ENCODE results near the gene SERPINB10. TPM values are rescaled to one million over a fixed set of nuclear protein-coding genes. Genes with fewer than 3 reads are reported as not detected.
"Not testable (repeated sequence)": the region's sequence is repeated elsewhere in the genome, so short reads cannot be mapped to it uniquely, and the experiment has no call there.

Gene SERPINB10
- total and polyA plus RNA-seq, 2 experiments from 2014 or later = 0.93 TPM; not detected in 1

DNA sequence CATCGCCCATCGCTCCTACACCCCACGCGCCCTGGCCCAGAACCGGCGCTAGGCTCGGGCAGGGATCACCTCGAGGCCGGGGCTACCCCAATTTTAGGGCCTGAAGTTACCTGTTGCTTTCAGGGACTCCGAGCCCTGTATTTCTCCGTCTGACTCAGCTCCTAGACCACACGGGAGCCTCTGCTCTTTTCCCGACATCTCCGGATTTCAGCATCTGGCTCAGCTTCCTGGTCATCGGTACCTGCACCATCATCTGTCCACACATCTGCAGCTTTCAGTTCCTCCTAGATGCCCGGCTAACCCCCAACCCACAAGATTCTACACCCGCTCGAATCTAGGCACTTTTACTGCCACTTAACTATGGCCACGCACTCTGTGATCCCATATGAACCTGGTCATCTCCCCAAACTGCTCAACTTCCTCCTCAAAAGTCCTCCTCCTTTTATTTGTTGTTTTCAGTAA lies 29.2 kb downstream of the SERPINB10 start:
- Histone ChIP-seq H2AFZ (peak overlapping the region; percentile 99), H3K27ac (no peak overlapping the region), H3K79me2 (no peaks in the 10 kb centered on the region), H3K4me1 (ENCODE audit: insufficient read depth) (peaks cover 3% of the 10 kb centered on the region), H3K27me3 (peaks cover 22% of the 10 kb centered on the region), H3K9me3 (ENCODE audit: low read depth) (no peaks in the 10 kb centered on the region), H3K36me3 (replicated peaks; ENCODE audit: insufficient read depth, low read depth) (no peaks in the 10 kb centered on the region), H3K9me2 (replicated peaks; ENCODE audit: insufficient read depth) (no peaks in the 10 kb centered on the region), H3K4me2 (peak overlapping the region; percentile 98), H4K20me1 (ENCODE audit: insufficient read depth, poor library complexity, severe bottlenecking) (no peaks in the 10 kb centered on the region), H3K4me3 (peak overlapping the region; percentile 17)
- DNase-seq (ENCODE audit: low spot score) = no peak
- WGBS (ENCODE audit: low lambda C conversion rate, missing lambda C conversion rate) = 57% methylated on average over 19 of the region's 19 CpGs
- no peak for TF ChIP-seq EZH2 (IDR thresholded peaks at IDR 0.05; ENCODE audit: borderline replicate concordance)
- no peak for TF ChIP-seq EZH2phosphoT487 (IDR thresholded peaks at IDR 0.05; ENCODE audit: low read depth, severe bottlenecking, unreplicated experiment)
- TF ChIP-seq, protein P1, sequence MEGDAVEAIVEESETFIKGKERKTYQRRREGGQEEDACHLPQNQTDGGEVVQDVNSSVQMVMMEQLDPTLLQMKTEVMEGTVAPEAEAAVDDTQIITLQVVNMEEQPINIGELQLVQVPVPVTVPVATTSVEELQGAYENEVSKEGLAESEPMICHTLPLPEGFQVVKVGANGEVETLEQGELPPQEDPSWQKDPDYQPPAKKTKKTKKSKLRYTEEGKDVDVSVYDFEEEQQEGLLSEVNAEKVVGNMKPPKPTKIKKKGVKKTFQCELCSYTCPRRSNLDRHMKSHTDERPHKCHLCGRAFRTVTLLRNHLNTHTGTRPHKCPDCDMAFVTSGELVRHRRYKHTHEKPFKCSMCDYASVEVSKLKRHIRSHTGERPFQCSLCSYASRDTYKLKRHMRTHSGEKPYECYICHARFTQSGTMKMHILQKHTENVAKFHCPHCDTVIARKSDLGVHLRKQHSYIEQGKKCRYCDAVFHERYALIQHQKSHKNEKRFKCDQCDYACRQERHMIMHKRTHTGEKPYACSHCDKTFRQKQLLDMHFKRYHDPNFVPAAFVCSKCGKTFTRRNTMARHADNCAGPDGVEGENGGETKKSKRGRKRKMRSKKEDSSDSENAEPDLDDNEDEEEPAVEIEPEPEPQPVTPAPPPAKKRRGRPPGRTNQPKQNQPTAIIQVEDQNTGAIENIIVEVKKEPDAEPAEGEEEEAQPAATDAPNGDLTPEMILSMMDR (IDR thresholded peaks at IDR 0.05; ENCODE audit: poor library complexity) = no peak

DNA sequence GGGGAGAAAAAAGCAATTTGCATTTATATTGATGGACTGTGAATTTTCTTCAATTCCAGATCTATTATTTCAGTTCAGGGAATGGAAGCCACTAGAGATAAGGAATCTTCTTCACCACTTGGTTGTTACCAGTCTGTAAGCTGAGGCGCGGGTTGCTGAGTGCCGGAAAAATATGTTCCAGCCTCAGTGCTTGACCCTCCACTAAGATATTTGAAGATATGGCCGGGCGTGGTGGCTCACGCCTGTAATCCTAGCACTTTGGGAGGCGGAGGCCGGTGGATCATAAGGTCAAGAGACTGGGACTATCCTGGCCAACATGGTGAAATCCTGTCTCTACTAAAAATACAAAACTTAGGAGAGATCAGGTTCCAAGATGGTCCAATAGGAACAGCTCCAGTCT lies 32.2 kb downstream of the SERPINB10 start:
- H3K9me2 ChIP-seq (replicated peaks; ENCODE audit: insufficient read depth) = no peaks in the 10 kb centered on the region
- DNase-seq (ENCODE audit: low spot score) = no peak
- 95% methylated on average over 8 of the region's 8 CpGs for WGBS (ENCODE audit: low lambda C conversion rate, missing lambda C conversion rate)
- no peak overlapping the region for H3K27ac ChIP-seq
- no peaks in the 10 kb centered on the region for H3K79me2 ChIP-seq
- H3K27me3 ChIP-seq = peaks cover 18% of the 10 kb centered on the region
- TF ChIP-seq EZH2 (IDR thresholded peaks at IDR 0.05; ENCODE audit: borderline replicate concordance) (no peak), EZH2phosphoT487 (IDR thresholded peaks at IDR 0.05; ENCODE audit: low read depth, severe bottlenecking, unreplicated experiment) (no peak)
- TF ChIP-seq, protein P1 (IDR thresholded peaks at IDR 0.05; ENCODE audit: poor library complexity) = no peak
- H3K9me3 ChIP-seq (ENCODE audit: low read depth) = no peaks in the 10 kb centered on the region
- H3K4me2 ChIP-seq = no peak overlapping the region
- H3K4me3 ChIP-seq = no peak overlapping the region
- no peaks in the 10 kb centered on the region for H3K36me3 ChIP-seq (replicated peaks; ENCODE audit: insufficient read depth, low read depth)
- no peaks in the 10 kb centered on the region for H4K20me1 ChIP-seq (ENCODE audit: insufficient read depth, poor library complexity, severe bottlenecking)
- peaks cover 3% of the 10 kb centered on the region for H3K4me1 ChIP-seq (ENCODE audit: insufficient read depth)
- H2AFZ ChIP-seq = no peak overlapping the region

DNA sequence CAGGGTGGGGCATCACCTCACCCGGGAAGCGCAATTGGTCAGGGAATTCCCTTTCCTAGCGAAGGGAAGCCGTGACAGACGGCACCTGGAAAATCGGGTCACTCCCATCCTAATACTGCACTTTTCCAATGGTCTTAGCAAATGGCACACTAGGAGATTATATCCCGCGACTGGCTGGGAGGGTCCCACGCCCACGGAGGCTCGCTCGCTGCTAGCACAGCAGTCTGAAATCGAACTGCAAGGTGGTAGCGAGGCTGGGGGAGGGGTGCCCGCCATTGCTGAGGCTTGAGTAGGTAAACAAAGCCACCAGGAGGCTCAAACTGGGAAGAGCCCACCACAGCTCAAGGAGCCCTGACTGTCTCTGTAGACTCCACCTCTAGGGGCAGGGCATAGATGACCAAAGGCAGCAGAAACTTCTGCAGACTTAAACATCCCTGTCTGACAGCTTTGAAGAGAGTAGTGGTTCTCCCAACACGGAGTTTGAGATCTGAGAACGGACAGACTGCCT lies 32.8 kb downstream of the SERPINB10 start:
- H2AFZ ChIP-seq, H3K79me2 ChIP-seq: not testable (repeated sequence)
- 81% methylated on average over 17 of the region's 17 CpGs for WGBS (ENCODE audit: low lambda C conversion rate, missing lambda C conversion rate)

DNA sequence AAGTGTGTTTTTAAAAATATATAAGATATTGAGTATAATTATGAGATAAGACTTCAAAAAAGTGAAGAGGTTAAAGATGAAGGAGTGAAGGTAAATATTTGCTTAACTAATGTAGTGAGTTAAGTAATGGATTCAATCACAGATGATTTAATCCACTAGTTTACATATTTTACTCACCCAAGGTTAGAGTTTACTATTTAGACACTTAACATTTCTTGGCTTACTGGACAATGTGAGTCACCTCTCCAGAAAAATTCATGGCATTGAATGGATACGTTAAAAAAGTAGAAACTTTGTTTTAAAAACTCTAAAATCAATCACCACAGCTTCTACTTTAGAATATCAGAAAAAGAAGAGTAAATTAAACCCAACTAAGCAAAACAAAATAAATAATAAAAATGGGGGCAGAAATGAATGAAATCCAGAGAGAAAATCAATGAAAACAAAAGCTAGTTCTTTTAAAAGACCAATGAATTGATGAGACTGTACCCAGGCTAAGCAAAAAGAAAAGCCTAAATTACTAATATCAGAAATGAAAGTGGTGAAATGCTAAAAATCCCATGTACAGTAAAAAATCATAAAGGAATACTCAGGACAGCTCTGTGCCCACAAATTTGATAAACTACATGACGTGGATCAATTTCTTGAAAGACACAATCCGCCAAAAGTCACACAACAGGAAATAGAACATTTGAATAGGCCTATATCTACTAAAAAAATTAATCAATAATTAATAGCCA lies 39.5 kb downstream of the SERPINB10 start:
- Histone ChIP-seq H3K27ac (no peak overlapping the region), H3K4me2 (no peak overlapping the region), H3K9me3 (ENCODE audit: low read depth) (peaks cover 5% of the 10 kb centered on the region), H3K4me1 (ENCODE audit: insufficient read depth) (no peaks in the 10 kb centered on the region), H4K20me1 (ENCODE audit: insufficient read depth, poor library complexity, severe bottlenecking) (no peaks in the 10 kb centered on the region), H3K36me3 (replicated peaks; ENCODE audit: insufficient read depth, low read depth) (no peaks in the 10 kb centered on the region), H3K79me2 (no peaks in the 10 kb centered on the region), H3K9me2 (replicated peaks; ENCODE audit: insufficient read depth) (no peaks in the 10 kb centered on the region), H3K27me3 (no peaks in the 10 kb centered on the region), H2AFZ (no peak overlapping the region), H3K4me3 (no peak overlapping the region)
- TF ChIP-seq EZH2 (IDR thresholded peaks at IDR 0.05; ENCODE audit: borderline replicate concordance) = no peak
- TF ChIP-seq, protein P1 (IDR thresholded peaks at IDR 0.05; ENCODE audit: poor library complexity) = no peak
- no peak for TF ChIP-seq EZH2phosphoT487 (IDR thresholded peaks at IDR 0.05; ENCODE audit: low read depth, severe bottlenecking, unreplicated experiment)
- 89% methylated on average over 3 of the region's 3 CpGs for WGBS (ENCODE audit: low lambda C conversion rate, missing lambda C conversion rate)
- no peak for DNase-seq (ENCODE audit: low spot score)

More for the DNA sequence above, 32.8 kb downstream of the SERPINB10 start:
- H3K36me3 ChIP-seq (replicated peaks; ENCODE audit: insufficient read depth, low read depth); H3K9me2 ChIP-seq (replicated peaks; ENCODE audit: insufficient read depth); H3K4me2 ChIP-seq; DNase-seq (ENCODE audit: low spot score); H3K27ac ChIP-seq; H4K20me1 ChIP-seq (ENCODE audit: insufficient read depth, poor library complexity, severe bottlenecking); H3K4me1 ChIP-seq (ENCODE audit: insufficient read depth); H3K9me3 ChIP-seq (ENCODE audit: low read depth); H3K4me3 ChIP-seq: not testable (repeated sequence)
- peaks cover 14% of the 10 kb centered on the region for H3K27me3 ChIP-seq

Measured in hepatocyte (in vitro differentiated cells).